DMS 273 (cell line): ENCODE results near the gene TRIM63.
"Not testable (repeated sequence)": the region's sequence is repeated elsewhere in the genome, so short reads cannot be mapped to it uniquely, and the experiment has no call there.

ENCODE experiments used
- DNase-seq: peaks from one replicate; lab custom pipeline; 2025; ENCODE audit not compliant: unreplicated experiment; lab: John Stamatoyannopoulos, UW

TRIM63 gene

DNA sequence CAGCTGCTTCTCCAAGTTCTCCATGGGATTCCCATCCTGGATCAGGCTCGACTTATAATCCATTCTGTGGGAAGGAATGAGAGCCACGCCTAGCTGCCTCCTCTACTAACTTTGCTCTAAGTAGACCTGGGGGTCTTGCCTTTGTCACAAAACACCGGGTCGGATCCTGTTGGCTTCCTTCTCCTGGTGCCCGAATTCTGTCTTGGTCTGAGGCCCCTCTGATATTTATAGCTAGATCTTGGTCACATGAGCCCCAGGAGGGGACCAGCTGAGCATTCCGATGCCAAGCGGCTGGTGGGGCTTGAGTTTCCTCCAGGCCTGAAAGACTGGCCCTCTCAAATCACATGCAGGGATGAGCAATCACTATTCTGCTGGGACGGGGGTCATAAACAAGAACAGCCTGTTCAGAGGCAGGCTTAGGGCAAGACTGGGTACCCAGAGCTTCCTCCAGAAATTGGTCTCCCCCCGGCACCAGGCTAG is at the start of gene TRIM63:
Gene TRIM63, minus strand, starts transcription at position 199 of the 480 bp plus-strand sequence. Its CDS starts 136 bp downstream, at position 63.
- DNase-seq = no peak

DNA sequence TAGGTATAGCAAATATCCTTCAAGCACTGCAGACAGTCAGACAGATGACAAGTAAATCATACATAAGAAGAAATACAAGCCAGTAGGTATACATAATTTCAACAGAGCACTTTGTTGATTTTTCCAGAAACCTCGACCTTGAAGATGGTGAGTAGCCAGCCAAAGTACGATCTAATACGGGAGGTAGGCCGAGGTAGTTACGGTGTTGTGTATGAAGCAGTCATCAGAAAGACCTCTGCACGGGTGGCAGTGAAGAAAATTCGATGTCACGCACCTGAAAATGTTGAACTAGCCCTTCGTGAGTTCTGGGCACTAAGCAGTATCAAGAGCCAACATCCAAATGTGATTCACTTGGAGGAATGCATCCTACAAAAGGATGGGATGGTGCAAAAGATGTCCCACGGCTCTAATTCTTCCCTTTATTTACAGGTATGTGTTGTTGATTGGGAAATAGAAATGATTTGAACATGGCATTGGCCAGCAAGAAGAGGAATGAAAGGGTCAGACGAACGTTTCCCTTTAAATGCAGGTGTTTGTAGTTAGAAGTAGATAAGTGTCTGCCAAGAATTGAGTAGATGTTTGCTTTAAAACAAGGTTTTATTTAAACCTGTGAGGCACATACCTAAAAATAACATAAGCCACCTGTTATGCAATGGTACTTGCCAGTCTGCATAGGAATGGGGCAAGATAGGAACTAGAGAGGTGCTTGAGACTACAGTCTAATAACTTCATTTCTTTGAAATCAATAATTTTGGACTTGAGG is 46.9 kb upstream of the TRIM63 start:
- DNase-seq = no peak

DNA sequence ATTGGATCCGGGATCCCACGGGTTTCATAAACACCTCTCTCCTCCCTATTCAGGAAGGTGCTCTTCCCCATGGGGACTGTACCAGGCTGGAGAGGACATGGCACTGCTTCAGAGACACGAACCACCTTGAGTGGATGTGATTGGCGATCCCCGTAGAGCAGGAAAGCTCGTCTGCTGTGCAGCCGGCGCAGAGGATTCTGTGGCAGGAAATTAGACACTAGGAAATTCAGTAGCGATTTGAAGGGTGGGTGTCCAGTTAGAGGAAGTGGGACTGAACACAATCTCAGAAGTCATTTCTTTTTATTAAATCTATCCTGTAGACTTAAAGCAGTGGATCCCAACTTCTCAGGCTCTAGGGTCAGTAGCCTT is 45.0 kb upstream of the TRIM63 start:
- no peak for DNase-seq

DNA sequence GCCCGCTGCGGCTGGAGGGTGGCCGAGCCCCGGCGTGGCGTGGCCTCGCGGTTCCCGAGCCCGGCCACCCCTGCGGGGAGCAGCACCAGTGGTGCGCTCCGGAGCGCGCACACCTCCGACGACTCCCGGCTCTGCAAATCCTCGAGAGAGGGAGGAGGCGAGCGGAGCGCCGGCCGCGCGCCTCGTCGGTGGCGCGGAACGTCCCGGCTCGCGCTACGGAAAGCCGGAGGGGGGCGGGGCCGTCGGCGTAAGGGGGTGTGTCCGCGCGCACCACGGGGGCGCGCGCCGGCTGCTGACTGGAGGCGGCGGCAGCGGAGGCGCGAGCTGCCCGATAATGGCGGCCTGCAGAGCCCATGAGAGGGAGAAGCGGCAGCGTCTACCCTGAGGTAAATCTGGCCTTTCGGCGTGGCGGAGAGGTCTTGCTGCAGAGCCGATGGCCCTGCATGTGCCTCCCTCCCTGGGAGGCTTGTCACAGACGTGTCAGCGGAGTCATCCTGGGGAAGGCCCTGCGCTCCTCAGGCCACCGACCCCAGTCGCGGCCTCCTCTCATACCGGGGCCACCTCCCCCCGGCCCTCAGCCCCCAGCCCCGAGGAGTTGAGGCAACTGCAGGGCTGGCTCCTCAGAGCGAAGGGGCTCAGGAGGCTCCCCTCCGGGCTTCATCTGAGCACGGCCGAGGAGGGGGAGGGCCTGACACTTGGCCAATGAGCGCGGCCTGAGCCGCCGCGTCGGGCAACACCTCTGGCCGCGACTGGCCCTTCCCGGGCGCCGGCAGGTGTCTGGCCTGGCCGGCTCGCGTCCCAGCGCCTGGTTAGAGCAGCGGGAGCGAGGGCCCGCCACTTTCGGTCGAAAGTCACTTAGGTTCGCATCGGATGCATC is 44.3 kb upstream of the TRIM63 start, which contains the start of gene PDIK1L:
Gene PDIK1L, plus strand, starts transcription at position 295 of the 877 bp plus-strand sequence. CDS start 2,485 bp downstream, outside the sequence.
- DNase-seq = peak; percentile 98

DNA sequence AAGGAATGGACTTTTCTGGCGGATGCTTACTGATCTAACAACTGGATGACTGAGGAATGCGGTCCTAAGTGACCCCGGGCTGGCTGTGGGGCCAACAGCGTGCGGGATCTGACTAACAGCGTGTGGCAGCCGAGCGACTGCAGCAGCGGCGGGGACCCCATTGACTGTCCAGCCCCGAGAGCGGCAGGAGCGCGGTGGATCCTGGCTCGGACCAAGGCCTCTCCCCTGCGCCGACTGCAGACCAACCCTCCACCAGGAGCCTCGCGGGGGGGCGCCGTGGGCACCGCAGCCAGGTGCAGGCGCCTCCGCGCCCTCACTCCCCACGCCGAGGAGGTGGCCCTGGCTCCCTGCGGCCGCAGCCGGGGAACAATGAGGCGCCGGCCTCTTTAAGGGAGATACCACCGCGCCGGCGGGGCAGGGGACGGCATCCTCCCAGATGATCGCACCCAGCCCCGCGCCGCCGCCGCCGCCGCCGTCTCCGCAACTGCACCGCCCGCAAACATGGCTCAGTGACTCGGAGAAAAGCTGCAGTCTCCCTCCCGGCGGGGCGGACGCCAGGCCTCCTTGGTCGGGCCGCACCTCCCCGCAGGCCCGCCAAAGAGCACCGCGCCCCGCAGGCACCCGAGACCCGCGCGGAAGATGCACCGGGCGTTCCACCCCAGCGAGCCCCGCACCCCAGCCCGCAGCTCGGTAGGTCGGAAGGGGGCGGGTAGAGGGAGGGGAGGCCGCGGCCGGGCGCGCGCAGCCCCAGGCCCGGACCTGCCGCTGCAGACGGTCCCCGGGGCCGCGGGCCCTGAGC is 43.5 kb upstream of the TRIM63 start:
- peak; percentile 85 for DNase-seq

DNA sequence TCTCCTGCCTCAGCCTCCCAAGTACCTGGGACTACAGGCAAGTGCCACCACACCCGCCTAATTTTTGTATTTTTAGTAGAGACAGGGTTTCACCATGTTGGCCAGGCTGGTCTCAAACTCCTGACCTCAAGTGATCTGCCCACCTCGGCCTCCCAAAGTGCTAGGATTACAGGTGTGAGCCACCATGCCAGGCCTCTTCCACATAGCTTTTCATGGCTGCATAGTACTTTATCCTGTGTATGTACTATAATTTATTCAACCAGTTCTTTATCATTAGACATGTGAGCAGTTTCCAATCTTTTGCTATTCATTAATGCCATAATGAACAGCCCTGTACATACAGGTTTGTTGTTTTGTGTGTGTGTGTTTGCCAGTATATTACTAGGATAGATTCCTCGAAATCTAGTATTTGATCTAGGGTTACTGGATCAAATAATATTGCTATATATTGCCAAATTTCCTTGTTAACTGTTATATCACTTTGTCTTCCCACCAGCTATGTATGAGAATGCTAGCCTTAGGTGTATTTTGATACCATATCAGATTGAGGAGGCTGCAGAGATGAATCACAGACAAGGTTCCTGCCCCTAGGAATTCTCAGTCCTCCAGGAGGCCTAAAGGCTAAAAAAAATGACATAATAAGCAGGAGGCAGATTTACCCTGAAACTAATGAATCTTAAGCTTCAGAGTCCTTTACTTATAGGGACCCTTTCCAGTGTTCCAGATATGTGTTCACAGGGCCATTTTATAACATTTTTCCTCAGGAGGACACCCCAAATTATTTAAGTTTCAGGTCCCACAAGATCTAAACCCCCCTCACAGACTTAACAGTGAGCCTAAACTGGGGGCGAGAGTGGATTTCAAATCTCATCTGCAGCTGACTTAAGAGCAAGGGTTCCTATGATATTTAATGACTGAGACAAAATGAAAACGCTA is 42.1 kb upstream of the TRIM63 start:
- no peak for DNase-seq

DNA sequence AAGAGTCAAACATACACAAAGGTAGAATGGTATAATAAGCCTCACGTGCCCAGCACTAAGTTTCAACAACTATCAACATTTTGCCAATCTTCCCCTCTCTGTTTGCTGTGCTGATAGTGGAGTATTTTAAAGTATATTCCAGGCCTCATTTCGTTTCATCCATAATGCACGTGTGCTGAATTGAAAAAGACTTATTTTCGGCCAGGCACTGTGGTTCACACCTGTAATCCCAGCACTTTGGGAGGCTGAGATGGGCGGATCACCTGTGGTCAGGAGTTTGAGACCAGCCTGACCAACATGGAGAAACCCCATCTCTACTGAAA is 37.8 kb upstream of the TRIM63 start:
- DNase-seq = not testable (repeated sequence)

DNA sequence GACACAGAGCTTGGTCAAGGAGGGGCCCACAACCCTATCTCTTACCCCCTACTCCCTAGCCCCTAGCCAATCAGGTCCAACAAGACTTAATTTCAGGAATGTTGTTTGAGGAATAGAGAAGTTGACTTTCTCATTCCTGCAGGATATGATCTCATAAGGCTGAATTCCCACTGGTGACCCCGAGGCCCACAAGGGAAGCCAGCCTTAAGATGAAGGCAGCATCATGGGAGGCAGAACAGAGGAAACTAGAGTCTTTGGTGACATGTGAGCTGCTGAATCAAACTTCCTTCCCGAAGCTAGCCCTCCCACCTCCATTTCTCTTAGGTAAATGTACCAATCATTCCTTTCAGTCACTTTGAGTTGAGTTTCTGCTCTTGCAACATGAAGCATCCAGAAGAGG is 35.1 kb upstream of the TRIM63 start:
- no peak for DNase-seq

DNA sequence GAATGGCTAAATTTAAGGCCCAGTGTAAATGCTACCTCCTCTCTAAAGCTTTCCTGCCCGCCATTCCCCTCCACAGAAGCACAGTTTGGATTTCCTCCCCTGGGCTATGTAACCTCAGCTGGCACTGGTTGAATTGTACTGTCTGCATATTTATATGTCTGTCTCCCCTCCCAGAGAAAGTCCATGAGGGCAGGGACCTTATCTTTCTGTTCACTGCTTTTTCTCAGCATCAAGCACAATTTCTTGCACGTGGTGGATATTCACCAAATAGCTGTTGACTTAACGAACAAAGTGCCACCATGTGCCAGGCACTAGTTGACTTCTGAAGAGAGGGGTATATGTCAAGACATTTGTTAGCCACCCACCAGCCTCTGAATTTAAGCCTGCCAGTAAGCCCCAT is 34.7 kb upstream of the TRIM63 start:
- no peak for DNase-seq

DNA sequence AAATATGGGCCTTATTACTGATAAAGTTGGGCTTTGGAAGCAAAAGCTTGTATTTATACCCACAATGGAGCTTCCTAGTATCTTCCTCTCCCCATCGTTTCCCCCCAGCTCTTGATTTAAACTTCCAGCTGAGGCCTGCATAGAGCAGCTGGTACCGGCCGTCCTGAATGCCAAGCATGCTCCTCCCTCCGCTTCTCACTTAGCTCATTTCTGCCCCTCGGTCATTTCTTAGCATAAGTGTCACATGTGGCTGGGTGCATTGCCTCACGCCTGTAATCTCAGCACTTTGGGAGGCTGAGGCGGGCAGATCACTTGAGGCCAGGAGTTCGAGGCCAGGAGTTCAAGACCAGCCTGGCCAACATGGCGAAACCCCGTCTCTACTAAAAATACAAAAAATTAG is 32.8 kb upstream of the TRIM63 start:
- DNase-seq = not testable (repeated sequence)

DNA sequence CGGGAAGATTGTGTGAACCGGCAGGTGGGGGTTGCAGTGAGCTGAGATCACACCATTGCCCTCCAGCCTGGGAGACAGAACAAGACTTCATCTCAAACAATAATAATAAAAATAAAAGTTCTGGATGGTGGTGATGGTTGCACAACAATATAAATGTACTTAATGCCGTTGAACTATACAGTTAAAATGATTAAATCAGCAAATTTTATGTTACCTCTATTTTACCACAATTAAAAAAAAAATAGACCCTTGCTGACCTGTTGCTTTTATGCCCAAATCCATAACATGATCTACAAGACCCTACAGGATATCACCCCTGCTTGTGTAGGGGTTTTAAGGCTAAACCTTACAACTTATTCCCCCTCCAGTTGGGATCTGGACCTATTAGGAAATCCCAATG is 32.4 kb upstream of the TRIM63 start:
- no peak for DNase-seq

DNA sequence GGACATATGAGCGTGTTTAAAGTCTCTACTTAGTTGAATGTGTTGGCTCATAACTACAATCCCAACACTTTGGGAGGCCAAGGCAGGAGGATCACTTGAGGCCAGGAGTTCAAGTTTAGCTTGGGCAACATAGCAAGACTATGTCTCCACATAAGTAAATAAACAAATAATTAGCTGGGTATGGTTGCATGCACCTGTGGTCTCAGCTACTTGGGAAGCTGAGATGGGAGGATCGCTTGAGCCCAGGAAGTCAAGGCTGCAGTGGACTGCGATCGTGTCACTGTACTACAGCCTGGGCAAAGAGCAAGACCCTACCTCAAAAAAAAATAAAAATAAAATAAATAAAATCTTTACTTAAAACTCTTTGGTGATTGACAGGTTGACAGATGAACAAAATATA is 31.2 kb upstream of the TRIM63 start:
- DNase-seq = no peak

DNA sequence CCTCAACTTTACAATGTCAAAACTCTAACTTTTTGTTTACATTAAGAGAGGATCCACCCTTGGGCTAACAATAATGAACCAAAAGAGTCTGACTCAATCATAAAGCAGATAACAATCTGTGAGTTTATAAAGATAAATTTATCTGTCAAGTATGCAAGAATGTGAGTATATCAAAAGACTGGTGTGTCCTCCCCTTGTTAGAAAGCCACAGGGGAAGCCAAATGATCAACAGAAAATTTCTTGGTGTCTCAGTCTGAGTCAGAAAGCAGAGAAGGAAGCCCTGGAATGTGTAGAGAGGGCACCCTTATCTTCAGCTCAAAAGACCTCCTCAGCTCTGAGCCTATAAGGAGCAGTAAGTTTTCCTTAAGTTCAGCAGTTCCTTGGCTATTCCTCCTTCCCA is 30.3 kb upstream of the TRIM63 start:
- no peak for DNase-seq

DNA sequence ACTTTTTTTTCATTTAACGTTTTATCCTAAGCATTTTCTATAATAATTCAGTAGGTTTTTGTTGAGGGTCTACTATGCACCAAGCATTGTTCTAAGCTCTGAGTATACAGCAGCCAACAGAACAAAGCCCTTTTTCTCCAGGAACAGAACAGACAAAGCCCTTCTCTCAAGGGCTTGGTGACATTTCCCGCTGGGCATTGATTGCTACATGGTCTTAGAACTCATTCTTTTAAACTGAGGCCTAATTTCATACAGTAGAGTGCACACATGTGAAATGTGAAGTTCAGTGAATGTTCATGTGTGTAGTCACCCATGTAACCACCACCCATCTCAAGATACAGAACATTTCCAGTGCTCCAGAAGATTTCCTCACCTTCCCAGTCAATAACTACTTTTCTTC is 29.0 kb upstream of the TRIM63 start:
- DNase-seq = no peak

DNA sequence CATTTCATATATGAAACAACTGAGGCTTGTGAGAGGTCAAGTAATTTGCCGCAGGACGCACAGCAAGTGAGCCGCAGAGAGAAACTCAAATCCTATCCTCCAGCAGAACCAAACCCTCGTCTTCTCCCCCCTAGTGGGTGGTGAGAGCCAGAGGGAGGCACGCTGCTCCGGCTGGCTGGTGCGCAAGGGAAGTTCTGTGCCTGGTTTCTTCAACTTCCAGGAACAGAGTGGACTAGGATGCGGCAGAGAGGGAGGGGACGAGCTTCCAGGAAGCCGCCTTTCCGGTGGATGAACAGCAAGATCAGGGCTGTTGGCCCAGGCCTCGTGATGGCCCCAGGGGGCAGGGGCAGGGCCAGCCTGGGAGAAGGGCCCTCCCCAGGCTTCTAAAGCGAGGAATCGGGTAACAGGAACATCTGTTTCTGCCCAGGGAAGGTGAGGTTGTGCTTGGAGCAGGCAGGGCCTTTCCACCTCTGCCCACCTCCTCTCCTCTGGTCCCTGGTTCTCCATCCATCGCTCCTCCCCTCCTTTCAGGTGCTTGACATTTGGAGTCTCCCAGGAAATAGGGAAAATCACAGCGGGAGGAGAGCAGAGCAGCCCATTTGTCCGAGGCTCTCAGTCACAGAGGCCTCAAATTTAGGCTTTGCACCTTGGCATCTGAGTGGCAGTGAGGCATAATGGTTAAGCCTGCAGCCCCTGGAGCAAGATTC is 27.4 kb upstream of the TRIM63 start:
- DNase-seq = peak; percentile 95

DNA sequence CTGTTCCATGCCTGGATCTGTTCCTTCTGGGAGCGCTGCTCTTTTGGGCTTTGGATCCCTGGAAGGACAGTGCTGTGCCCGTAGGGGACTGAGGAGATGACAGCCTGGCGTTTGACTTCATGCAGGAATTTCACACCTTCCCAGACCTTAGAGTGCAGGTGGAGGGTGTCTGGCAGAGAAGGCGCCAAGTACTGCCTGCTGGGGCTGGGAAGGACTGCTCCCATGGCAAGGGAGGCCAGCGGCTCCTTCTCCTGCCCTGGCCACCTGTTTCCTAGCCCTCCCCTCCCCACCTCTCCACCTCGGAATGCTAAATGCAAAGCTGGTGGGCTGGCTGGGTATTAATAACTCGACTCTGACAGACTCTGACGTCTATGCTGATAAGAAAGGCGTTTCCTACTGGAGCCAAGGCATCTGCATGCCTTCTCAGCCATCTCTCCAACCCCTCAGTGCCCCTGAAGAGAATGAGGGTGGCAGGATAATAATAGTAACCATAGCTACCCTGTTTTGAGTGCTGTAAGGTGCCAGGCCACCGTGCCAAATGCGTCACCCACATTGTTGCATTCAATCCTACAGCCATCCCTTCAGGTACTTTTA is 26.7 kb upstream of the TRIM63 start:
- DNase-seq = peak; percentile 54

DNA sequence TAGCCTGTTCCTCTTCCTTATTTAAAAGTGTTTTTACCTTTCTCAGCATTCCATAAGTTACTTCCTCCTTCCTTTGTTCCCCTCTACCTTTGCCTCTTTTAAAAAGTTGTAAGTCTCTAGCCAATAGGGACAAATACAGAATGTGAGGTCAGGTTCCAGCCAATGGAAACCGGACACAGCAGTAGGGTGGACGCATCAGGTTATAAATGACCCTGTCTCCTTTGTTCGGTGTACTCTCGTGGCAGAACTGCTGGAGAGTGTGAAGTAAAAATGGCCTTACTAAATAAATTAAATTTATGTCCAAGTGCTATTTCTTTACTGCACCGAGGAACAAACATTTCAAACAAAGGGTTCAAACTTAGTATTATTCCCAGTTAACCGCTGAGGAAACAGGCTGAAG is 26.1 kb upstream of the TRIM63 start:
- not testable (repeated sequence) for DNase-seq

DNA sequence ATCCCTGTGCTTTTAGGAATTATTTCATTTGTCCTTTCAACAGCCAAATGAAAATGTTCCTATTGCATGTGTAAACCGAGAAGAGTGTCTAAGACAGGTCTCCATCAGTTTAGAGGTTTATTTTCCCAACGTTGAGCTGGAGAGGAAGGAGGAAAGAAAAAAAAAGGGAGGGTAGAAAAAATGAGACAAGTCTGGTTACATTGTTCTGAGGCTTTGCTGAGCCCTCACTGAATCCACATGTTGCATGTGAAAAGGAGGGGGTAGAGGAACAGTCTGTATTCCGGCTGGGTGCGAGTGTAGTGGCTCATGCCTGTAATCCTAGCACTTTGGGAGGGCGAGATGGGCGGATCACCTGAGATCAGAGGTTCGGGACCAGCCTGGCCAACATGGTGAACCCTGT is 25.0 kb upstream of the TRIM63 start:
- DNase-seq = no peak

DNA sequence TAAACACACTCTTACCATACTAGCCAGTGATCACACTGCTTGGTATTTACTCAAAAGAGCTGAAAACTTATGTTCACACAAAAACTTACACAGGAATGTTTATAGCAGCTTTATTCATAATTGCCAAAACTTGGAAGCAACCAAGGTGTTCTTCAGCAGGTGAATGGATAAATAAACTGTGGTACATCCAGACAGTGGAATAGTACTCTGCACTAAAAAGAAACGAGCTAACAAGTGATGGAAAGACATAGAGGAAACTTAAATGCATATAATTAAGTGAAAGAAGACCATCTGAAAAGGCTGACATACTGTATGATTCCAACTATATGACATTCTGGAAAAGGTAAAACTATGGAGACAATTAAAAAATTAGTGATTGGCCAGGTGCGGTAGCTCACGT is 23.5 kb upstream of the TRIM63 start:
- no peak for DNase-seq
